M059J (cell line): ENCODE data around the gene WDR37. TPM values are rescaled to one million over a fixed set of nuclear protein-coding genes. Genes with fewer than 3 reads are reported as not detected.
"Not testable (repeated sequence)": the region's sequence is repeated elsewhere in the genome, so short reads cannot be mapped to it uniquely, and the experiment has no call there.

Source experiments
- DNase-seq: peaks from one replicate; pipeline ENCODE4 v3.0.0-alpha.2; 2012; ENCODE audit warnings: low read depth
- total RNA-seq: library from RNA; depleted of rRNA; stranded (reverse); fragments of >200 nt; shearing (Covaris generic); gene quantifications from 2 replicates; pipeline ENCODE4 v1.2.3, GENCODE V29; 2014

WDR37 gene
- total RNA-seq, 1 experiment from 2014 or later = 5.6 TPM

- DNase-seq = no peak
Measured at GRCh38 chr10:1153251-1153763, 97.1 kb downstream of the WDR37 start.

- DNase-seq = no peak
Measured at GRCh38 chr10:1153805-1154351, 97.7 kb downstream of the WDR37 start.

- DNase-seq = no peak
Measured at GRCh38 chr10:1154531-1155295, 98.5 kb downstream of the WDR37 start.

- DNase-seq = no peak
Measured at GRCh38 chr10:1155791-1156615, 99.8 kb downstream of the WDR37 start.

GRCh38 chr10:1156616-1156886 is 100.4 kb downstream of the WDR37 start:
- no peak for DNase-seq

GRCh38 chr10:1156921-1157614 is 100.9 kb downstream of the WDR37 start:
- DNase-seq = no peak

- no peak for DNase-seq
Measured at GRCh38 chr10:1157615-1157933, 101.4 kb downstream of the WDR37 start.

GRCh38 chr10:1158066-1158465 is 101.9 kb downstream of the WDR37 start:
- DNase-seq = no peak

- not testable (repeated sequence) for DNase-seq
Measured at GRCh38 chr10:1158536-1158935, 102.4 kb downstream of the WDR37 start.

- no peak for DNase-seq
Measured at GRCh38 chr10:1159131-1160061, 103.2 kb downstream of the WDR37 start.

- no peak for DNase-seq
Measured at GRCh38 chr10:1160561-1161314, 104.6 kb downstream of the WDR37 start.

- DNase-seq = not testable (repeated sequence)
Measured at GRCh38 chr10:1161315-1161673, 105.1 kb downstream of the WDR37 start.

- no peak for DNase-seq
Measured at GRCh38 chr10:1162481-1163203, 106.5 kb downstream of the WDR37 start.

GRCh38 chr10:1163204-1163660 is 107.0 kb downstream of the WDR37 start:
- DNase-seq = no peak

GRCh38 chr10:1163831-1164230 is 107.6 kb downstream of the WDR37 start:
- no peak for DNase-seq

- DNase-seq = no peak
Measured at GRCh38 chr10:1166101-1166827, 110.1 kb downstream of the WDR37 start.

- no peak for DNase-seq
Measured at GRCh38 chr10:1166828-1167275, 110.7 kb downstream of the WDR37 start.

- DNase-seq = no peak
Measured at GRCh38 chr10:1168763-1169162, 112.6 kb downstream of the WDR37 start.
